Endothelial cell (in vitro differentiated cells): Measurements from ENCODE around the gene SERPINC1. TPM values are rescaled to one million over a fixed set of nuclear protein-coding genes. Genes with fewer than 3 reads are reported as not detected.

ENCODE experiments used
- DNase-seq: peaks from one replicate; pipeline ENCODE4 v3.0.0; 2021; ENCODE audit warnings: low spot score
- H3K27ac Mint-ChIP-seq: one replicate; pipeline ENCODE4 v1.8.0; 2021; ENCODE audit warnings: mixed read lengths, inconsistent platforms; ENCODE audit not compliant: unreplicated experiment
- H3K27me3 Mint-ChIP-seq: one replicate; pipeline ENCODE4 v1.8.0; 2021; ENCODE audit warnings: mild to moderate bottlenecking, moderate library complexity, mixed read lengths, inconsistent platforms; ENCODE audit not compliant: unreplicated experiment
- H3K36me3 Mint-ChIP-seq: one replicate; pipeline ENCODE4 v1.8.0; 2021; ENCODE audit warnings: mild to moderate bottlenecking, low read depth, mixed read lengths, inconsistent platforms; ENCODE audit not compliant: unreplicated experiment
- H3K4me1 Mint-ChIP-seq: one replicate; pipeline ENCODE4 v1.8.0; 2021; ENCODE audit warnings: mild to moderate bottlenecking, mixed read lengths, inconsistent platforms; ENCODE audit not compliant: unreplicated experiment
- H3K4me3 Mint-ChIP-seq: one replicate; pipeline ENCODE4 v1.8.0; 2021; ENCODE audit warnings: mild to moderate bottlenecking, mixed read lengths, inconsistent platforms; ENCODE audit not compliant: unreplicated experiment
- H3K9me3 Mint-ChIP-seq: one replicate; pipeline ENCODE4 v1.8.0; 2021; ENCODE audit warnings: mixed read lengths, inconsistent platforms; ENCODE audit not compliant: unreplicated experiment
- CTCF ChIP-seq: fragments of 200-600 bp; sonication (generic); IDR thresholded peaks from one replicate; pipeline ENCODE4 v1.5.0; 2021; ENCODE audit warnings: antibody characterized with exemption; ENCODE audit not compliant: unreplicated experiment
- total RNA-seq: library from RNA; stranded (reverse); fragmentation: NEBNext Ultra II Directional; extraction: Animal tissue kit (Norgen Biotek cat#: 25700); gene quantifications from one replicate; pipeline ENCODE4 v1.2.1, GENCODE V29; 2021; ENCODE audit not compliant: unreplicated experiment

The SERPINC1 gene
- total RNA-seq, 1 donor from 2014 or later = not detected

GRCh38 chr1:173868266-173869020, 48.7 kb downstream of the SERPINC1 start, which contains the start of gene ZBTB37:
ZBTB37 (plus strand) TSS chr1:173868380; CDS start chr1:173870226, 1,846 bp downstream.
- DNase-seq = peak; percentile 93
- peaks cover 14% of the 10 kb centered on the region for H3K27me3 Mint-ChIP-seq
- H3K9me3 Mint-ChIP-seq = no peaks in the 10 kb centered on the region
- H3K27ac Mint-ChIP-seq = peak within 1 kb of the TSS; percentile 93
- no peak for TF ChIP-seq CTCF
- peaks cover 31% of the 10 kb centered on the region for H3K36me3 Mint-ChIP-seq
- peaks cover 41% of the 10 kb centered on the region for H3K4me1 Mint-ChIP-seq
- peak within 1 kb of the TSS; percentile 96 for H3K4me3 Mint-ChIP-seq

- peaks cover 41% of the 10 kb centered on the region for H3K4me1 Mint-ChIP-seq
- no peaks in the 10 kb centered on the region for H3K9me3 Mint-ChIP-seq
- peak within 1 kb of the TSS; percentile 93 for H3K27ac Mint-ChIP-seq
- DNase-seq = peak; percentile 97
- peak within 1 kb of the TSS; percentile 96 for H3K4me3 Mint-ChIP-seq
- TF ChIP-seq CTCF = no peak
- H3K36me3 Mint-ChIP-seq = peaks cover 31% of the 10 kb centered on the region
- peaks cover 14% of the 10 kb centered on the region for H3K27me3 Mint-ChIP-seq
Measured at GRCh38 chr1:173867753-173868265, 49.3 kb downstream of the SERPINC1 start, which contains the start of gene GAS5. GAS5 (minus strand) TSS chr1:173867989.

- Mint-ChIP-seq H3K4me1 (peaks cover 41% of the 10 kb centered on the region), H3K9me3 (no peaks in the 10 kb centered on the region), H3K27ac (peak overlapping the region; percentile 89), H3K36me3 (peaks cover 34% of the 10 kb centered on the region), H3K4me3 (peak overlapping the region; percentile 96), H3K27me3 (peaks cover 14% of the 10 kb centered on the region)
- peak; percentile 29 for DNase-seq
- no peak for TF ChIP-seq CTCF
Measured at GRCh38 chr1:173867141-173867752, 49.9 kb downstream of the SERPINC1 start.

GRCh38 chr1:173866413-173867115, 50.6 kb downstream of the SERPINC1 start:
- Mint-ChIP-seq H3K36me3 (peaks cover 39% of the 10 kb centered on the region), H3K27me3 (peaks cover 13% of the 10 kb centered on the region), H3K9me3 (no peaks in the 10 kb centered on the region), H3K27ac (peak overlapping the region; percentile 89), H3K4me3 (peak overlapping the region; percentile 96), H3K4me1 (peaks cover 40% of the 10 kb centered on the region)
- TF ChIP-seq CTCF = no peak
- no peak for DNase-seq
